Osteoblast (primary cell): ENCODE data around the gene LHX3. TPM values are rescaled to one million over a fixed set of nuclear protein-coding genes. Genes with fewer than 3 reads are reported as not detected.

Source experiments
- DNase-seq: peaks from one replicate; pipeline ENCODE4 v3.0.0; 2011; ENCODE audit warnings: low spot score, mixed read lengths; ENCODE audit not compliant: insufficient read length; ENCODE audit errors: missing footprints
- H2AFZ ChIP-seq: 2 replicates; pipeline ENCODE4 v1.6.0; 2011; ENCODE audit warnings: mild to moderate bottlenecking, low read length
- H3K27ac ChIP-seq: 2 replicates; pipeline ENCODE4 v1.5.1; 2011; ENCODE audit warnings: mild to moderate bottlenecking, low read depth, low read length, moderate library complexity
- H3K27me3 ChIP-seq: 2 replicates; pipeline ENCODE4 v1.6.0; 2012; ENCODE audit warnings: mild to moderate bottlenecking, control low read depth, inconsistent platforms, low read length, moderate library complexity; ENCODE audit not compliant: insufficient read depth
- H3K36me3 ChIP-seq: 2 replicates; pipeline ENCODE4 v1.5.1; 2011; ENCODE audit warnings: mild to moderate bottlenecking, low read length, control low read depth, moderate library complexity; ENCODE audit not compliant: insufficient read depth
- H3K4me1 ChIP-seq: 2 replicates; pipeline ENCODE4 v1.5.1; 2011; ENCODE audit warnings: mild to moderate bottlenecking, low read length, control low read depth, moderate library complexity; ENCODE audit not compliant: insufficient read depth
- H3K4me2 ChIP-seq: 2 replicates; pipeline ENCODE4 v1.6.0; 2011; ENCODE audit warnings: mild to moderate bottlenecking, low read length; ENCODE audit not compliant: insufficient read depth
- H3K4me3 ChIP-seq: fragments of 200-600 bp; sonication (generic); 3 replicates; pipeline ENCODE4 v1.5.1; 2012; ENCODE audit warnings: mild to moderate bottlenecking, low read length, inconsistent platforms; ENCODE audit not compliant: insufficient read depth
- H3K79me2 ChIP-seq: 2 replicates; pipeline ENCODE4 v1.6.0; 2012; ENCODE audit warnings: mild to moderate bottlenecking, low read length, control low read depth, inconsistent platforms; ENCODE audit not compliant: insufficient read depth
- H3K9me3 ChIP-seq: 2 replicates; pipeline ENCODE4 v1.5.1; 2011; ENCODE audit warnings: low read depth, low read length, control low read depth
- H4K20me1 ChIP-seq: 2 replicates; pipeline ENCODE4 v1.6.0; 2012; ENCODE audit warnings: mild to moderate bottlenecking, low read length, control low read depth; ENCODE audit not compliant: insufficient read depth
- CTCF ChIP-seq: IDR thresholded peaks from 2 replicates; pipeline ENCODE4 v1.5.1; 2011; ENCODE audit warnings: mild to moderate bottlenecking, low read depth, low read length, moderate library complexity; ENCODE audit errors: extremely low read depth
- total RNA-seq: library from RNA; depleted of rRNA; stranded (reverse); fragments of >200 nt; gene quantifications from 2 replicates; pipeline ENCODE4 v1.2.3, GENCODE V29; 2012

LHX3 gene
- total RNA-seq, 1 donor = not detected

DNA sequence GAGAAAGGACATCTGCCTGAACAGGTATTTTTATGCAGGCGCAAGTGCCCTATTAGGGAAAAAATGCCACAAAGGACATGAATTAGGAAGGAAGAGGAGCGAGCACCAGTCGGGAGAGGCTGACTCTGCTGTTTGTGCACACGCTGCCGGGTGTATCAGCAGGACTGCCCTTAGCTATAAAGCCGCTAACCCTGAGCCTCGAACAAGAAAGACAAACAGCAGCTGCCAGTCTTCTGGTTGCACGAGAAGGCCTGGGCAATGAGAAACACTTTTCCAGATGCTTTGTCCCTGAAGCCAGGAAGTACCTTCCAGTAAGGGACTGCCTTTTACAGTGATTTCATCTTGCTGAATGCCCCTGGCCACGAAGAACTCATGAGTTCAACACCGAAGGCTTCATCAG is 28.0 kb upstream of the LHX3 start:
- DNase-seq = peak; percentile 76
- Histone ChIP-seq H3K4me3 (no peak overlapping the region), H3K4me1 (peaks cover 12% of the 10 kb centered on the region), H3K36me3 (no peaks in the 10 kb centered on the region), H3K79me2 (peaks cover 9% of the 10 kb centered on the region), H3K27me3 (no peaks in the 10 kb centered on the region), H2AFZ (no peak overlapping the region), H4K20me1 (peaks cover 15% of the 10 kb centered on the region), H3K27ac (no peak overlapping the region), H3K4me2 (no peak overlapping the region), H3K9me3 (no peaks in the 10 kb centered on the region)
- TF ChIP-seq CTCF = no peak

DNA sequence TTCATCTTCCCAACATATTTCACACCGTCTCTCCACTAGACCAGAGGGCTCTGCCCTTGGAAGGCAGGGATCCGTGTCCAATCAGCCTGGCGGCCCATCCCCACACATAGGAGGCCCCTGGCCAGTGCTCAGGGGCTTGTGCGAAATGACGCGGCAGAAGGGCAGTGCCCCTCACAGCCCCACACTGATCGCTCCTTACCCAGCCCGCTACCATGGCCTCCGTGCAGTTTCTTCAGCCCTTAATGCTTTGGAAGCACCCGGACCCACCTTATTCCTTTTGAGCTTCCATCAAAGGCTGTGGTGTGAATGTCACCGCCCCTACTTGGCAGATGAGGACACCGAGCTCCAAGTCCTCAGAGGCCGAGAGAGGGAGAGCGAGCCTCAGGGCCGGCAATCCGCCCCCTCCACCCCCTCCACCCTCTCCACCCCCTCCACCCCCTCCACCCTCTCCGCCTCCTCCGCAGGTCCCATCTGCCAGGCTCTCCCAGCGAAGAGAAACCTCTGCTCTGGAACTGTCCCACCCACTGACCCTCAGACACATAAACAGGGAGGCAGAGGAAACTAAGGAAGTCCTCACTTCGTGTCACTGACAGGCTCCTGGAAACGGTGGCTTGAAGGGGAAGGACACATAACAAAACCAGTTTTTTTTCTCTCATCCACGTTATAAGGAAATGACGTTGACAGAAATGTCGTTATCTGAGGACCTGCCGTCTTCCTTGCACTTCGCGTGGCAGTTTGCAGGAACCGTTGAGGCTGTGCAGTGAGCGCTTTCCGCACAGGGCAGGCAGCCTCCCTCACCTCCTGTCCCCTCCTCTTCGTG is 26.8 kb upstream of the LHX3 start:
- Histone ChIP-seq H3K4me1 (peaks cover 14% of the 10 kb centered on the region), H3K27me3 (no peaks in the 10 kb centered on the region), H4K20me1 (peaks cover 9% of the 10 kb centered on the region), H3K4me2 (no peak overlapping the region), H2AFZ (no peak overlapping the region), H3K9me3 (no peaks in the 10 kb centered on the region), H3K36me3 (no peaks in the 10 kb centered on the region), H3K27ac (no peak overlapping the region), H3K4me3 (no peak overlapping the region), H3K79me2 (peaks cover 8% of the 10 kb centered on the region)
- peak; percentile 73 for DNase-seq
- no peak for TF ChIP-seq CTCF

DNA sequence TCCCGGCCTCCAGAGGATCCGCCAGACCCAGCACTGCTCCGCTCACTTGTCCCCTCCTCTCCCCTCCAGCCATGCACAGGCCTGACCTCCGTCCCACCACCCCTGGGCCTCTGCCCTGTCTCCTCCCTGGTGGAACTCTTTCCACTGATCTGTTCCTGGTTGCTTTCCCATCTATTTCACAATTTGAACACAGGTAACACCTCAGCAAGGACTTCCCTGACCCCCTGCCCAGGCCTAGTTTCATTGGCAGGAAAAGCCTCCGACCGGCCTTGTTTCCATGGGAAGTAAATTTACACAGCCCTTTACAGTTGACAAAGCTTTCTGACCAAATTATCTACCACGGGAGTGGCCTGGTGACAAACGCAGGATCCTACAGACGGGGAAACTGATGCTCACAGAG is 25.8 kb upstream of the LHX3 start:
- Histone ChIP-seq H3K27me3 (no peaks in the 10 kb centered on the region), H3K4me1 (peaks cover 14% of the 10 kb centered on the region), H3K4me3 (no peak overlapping the region), H3K27ac (no peak overlapping the region), H4K20me1 (peaks cover 18% of the 10 kb centered on the region), H3K4me2 (no peak overlapping the region), H2AFZ (no peak overlapping the region), H3K79me2 (peaks cover 13% of the 10 kb centered on the region), H3K9me3 (no peaks in the 10 kb centered on the region), H3K36me3 (no peaks in the 10 kb centered on the region)
- no peak for TF ChIP-seq CTCF
- DNase-seq = no peak

- DNase-seq = no peak
- Histone ChIP-seq H3K4me1 (peaks cover 14% of the 10 kb centered on the region), H3K36me3 (no peaks in the 10 kb centered on the region), H3K27ac (no peak overlapping the region), H2AFZ (no peak overlapping the region), H3K79me2 (peaks cover 14% of the 10 kb centered on the region), H3K9me3 (no peaks in the 10 kb centered on the region), H3K4me3 (no peak overlapping the region), H4K20me1 (peaks cover 22% of the 10 kb centered on the region), H3K4me2 (no peak overlapping the region), H3K27me3 (no peaks in the 10 kb centered on the region)
- no peak for TF ChIP-seq CTCF
Measured at GRCh38 chr9:136230365-136230764, 25.4 kb upstream of the LHX3 start.
